HCT116 (cell line): Measurements from ENCODE around the gene OVCH2. TPM values are rescaled to one million over a fixed set of nuclear protein-coding genes. Genes with fewer than 3 reads are reported as not detected.

ENCODE experiments used
- ATAC-seq: fragments of 200-7000 bp; cut with Tn5 transposase; 2 replicates; pipeline ENCODE4 v1.9.1; 2020; ENCODE audit warnings: mild to moderate bottlenecking, moderate library complexity
- BruUV-seq: library from RNA; stranded (reverse); fragments of 400-500 nt; replicated peaks from 2 replicates; lab custom pipeline; 2021; lab: Mats Ljungman, UMichigan
- CTCF ChIA-PET: fragments of 300-600 bp; sonication (Branson Sonifier 250); formaldehyde crosslinking; loops from one replicate; lab custom pipeline; 2021; ENCODE audit warnings: antibody characterized with exemption; lab: Charles Lee
- POLR2A ChIA-PET: fragments of 300-600, 350-600 bp; sonication (Branson Sonifier 250); formaldehyde crosslinking; loops from one replicate; lab custom pipeline; 2021; ENCODE audit warnings: antibody characterized with exemption; lab: Charles Lee
- RAD21 ChIA-PET, 2 experiments: fragments of 300-600 bp; sonication (Branson Sonifier 250); formaldehyde crosslinking; loops; one replicate each; lab custom pipeline; 2023; ENCODE audit warnings: low total read pairs in 2 of 2; ENCODE audit not compliant: uncharacterized antibody in 2 of 2, unreplicated experiment in 2 of 2, low non-redundant PET in 1 of 2; lab: Charles Lee
- DNase-seq: peaks from one replicate; pipeline ENCODE4 v3.0.0-alpha.2; 2010; ENCODE audit warnings: low read depth, low spot score
- H2AFZ ChIP-seq: fragments of 200-600 bp; shearing (Covaris generic), sonication (generic); 2 replicates; pipeline ENCODE4 v1.6.1; 2017; ENCODE audit warnings: low read depth, mixed run types, mixed read lengths, antibody characterized with exemption, low read length; ENCODE audit not compliant: poor library complexity, severe bottlenecking
- H3K27ac ChIP-seq: 2 replicates; pipeline ENCODE4 v1.5.1; 2012; ENCODE audit warnings: low read depth, low read length
- H3K27me3 ChIP-seq: fragments of 200-600 bp; sonication (generic); 2 replicates; pipeline ENCODE4 v1.6.1; 2016; ENCODE audit warnings: mixed run types, low read length, mixed read lengths; ENCODE audit not compliant: insufficient read depth
- H3K36me3 ChIP-seq, 2 experiments: fragments of 200-500 bp in 1 of 2; fragments of 200-600 bp in 1 of 2; sonication (Bioruptor generic) in 1 of 2; sonication (generic) in 1 of 2; 2 replicates each; pipeline versions ENCODE4 v1.5.1 to v1.6.1; 2014 to 2016; ENCODE audit warnings: low read length in 2 of 2, inconsistent platforms in 1 of 2, mixed read lengths in 1 of 2, mixed run types in 1 of 2; ENCODE audit not compliant: insufficient read depth in 2 of 2, control insufficient read depth in 1 of 2
- H3K4me1 ChIP-seq, 2 experiments: fragments of 200-600 bp in 1 of 2; sonication (generic) in 1 of 2; 2 replicates each; pipeline versions ENCODE4 v1.5.1 to v1.6.1; 2012 to 2017; ENCODE audit warnings: low read length in 2 of 2, inconsistent platforms in 1 of 2, mild to moderate bottlenecking in 1 of 2, mixed read lengths in 1 of 2, mixed run types in 1 of 2, moderate library complexity in 1 of 2; ENCODE audit not compliant: insufficient read depth in 2 of 2, control insufficient read depth in 1 of 2
- H3K4me2 ChIP-seq: fragments of 200-600 bp; sonication (generic); 2 replicates; pipeline ENCODE4 v1.6.1; 2017; ENCODE audit warnings: mixed run types, low read length, mixed read lengths
- H3K4me3 ChIP-seq, 2 experiments: fragments of 200-600 bp in 1 of 2; sonication (generic) in 1 of 2; replicated peaks in 1 of 2; 2 replicates each; pipeline ENCODE4 v1.5.1; 2011 to 2016; ENCODE audit warnings: low read length in 2 of 2, control low read depth in 1 of 2, low read depth in 1 of 2, mild to moderate bottlenecking in 1 of 2, mixed read lengths in 1 of 2, mixed run types in 1 of 2
- H3K79me2 ChIP-seq: fragments of 200-600 bp; sonication (generic); 2 replicates; pipeline ENCODE4 v1.6.1; 2017; ENCODE audit warnings: mild to moderate bottlenecking, mixed run types, low read length, moderate library complexity, mixed read lengths; ENCODE audit not compliant: insufficient read depth
- H3K9ac ChIP-seq: fragments of 200-600 bp; sonication (generic); 2 replicates; pipeline ENCODE4 v1.6.1; 2016; ENCODE audit warnings: low read length, mixed read lengths
- H3K9me2 ChIP-seq: fragments of 200-600 bp; sonication (generic), shearing (Covaris generic); 2 replicates; pipeline ENCODE4 v1.6.1; 2017; ENCODE audit warnings: mixed run types, mild to moderate bottlenecking, moderate library complexity; ENCODE audit not compliant: insufficient read depth
- H3K9me3 ChIP-seq, 2 experiments: fragments of 200-500 bp in 1 of 2; fragments of 200-600 bp in 1 of 2; sonication (Bioruptor generic) in 1 of 2; sonication (generic) in 1 of 2; 2 replicates each; pipeline ENCODE4 v1.6.1; 2014 to 2017; ENCODE audit warnings: low read length in 2 of 2, mixed read lengths in 2 of 2, inconsistent platforms in 1 of 2, low read depth in 1 of 2, mild to moderate bottlenecking in 1 of 2, mixed run types in 1 of 2, moderate library complexity in 1 of 2; ENCODE audit not compliant: control insufficient read depth in 1 of 2, insufficient read depth in 1 of 2
- H4K20me1 ChIP-seq: fragments of 200-600 bp; sonication (generic), shearing (Covaris generic); 2 replicates; pipeline ENCODE4 v1.6.1; 2017; ENCODE audit warnings: mixed run types, mild to moderate bottlenecking, moderate library complexity; ENCODE audit not compliant: insufficient read depth
- ATF3 ChIP-seq: IDR thresholded peaks from 2 replicates; pipeline ENCODE4 v1.6.1; 2012
- CEBPB ChIP-seq: IDR thresholded peaks from 2 replicates; pipeline ENCODE4 v1.6.1; 2012; ENCODE audit warnings: low read depth
- EGR1 ChIP-seq: IDR thresholded peaks from 2 replicates; pipeline ENCODE4 v1.6.1; 2012; ENCODE audit warnings: low read depth
- ELF1 ChIP-seq: IDR thresholded peaks from 2 replicates; pipeline ENCODE4 v1.6.1; 2012; ENCODE audit warnings: low read depth, borderline replicate concordance
- EZH2 ChIP-seq: fragments of 200-600 bp; sonication (generic); IDR thresholded peaks from 2 replicates; pipeline ENCODE4 v1.6.1; 2017; ENCODE audit warnings: antibody characterized with exemption, mixed run types
- FOSL1 ChIP-seq: IDR thresholded peaks from 2 replicates; pipeline ENCODE4 v1.6.1; 2012; ENCODE audit warnings: low read depth
- POLR2AphosphoS5 ChIP-seq: IDR thresholded peaks from 2 replicates; pipeline ENCODE4 v1.6.1; 2011; ENCODE audit warnings: mild to moderate bottlenecking, low read depth, low read length, moderate library complexity
- RAD21 ChIP-seq: IDR thresholded peaks from 2 replicates; pipeline ENCODE4 v1.6.1; 2012; ENCODE audit warnings: low read depth, mild to moderate bottlenecking
- SRF ChIP-seq: IDR thresholded peaks from 2 replicates; pipeline ENCODE4 v1.6.1; 2012; ENCODE audit warnings: low read depth
- TCF7L2 ChIP-seq: IDR thresholded peaks from 2 replicates; pipeline ENCODE4 v1.7.0; 2011; ENCODE audit warnings: borderline replicate concordance, inconsistent platforms; ENCODE audit not compliant: insufficient read depth, insufficient read length; ENCODE audit errors: extremely low read depth
- YY1 ChIP-seq: IDR thresholded peaks from 2 replicates; pipeline ENCODE4 v1.6.1; 2011; ENCODE audit warnings: low read length, low read depth, moderate library complexity, mild to moderate bottlenecking; ENCODE audit not compliant: insufficient replicate concordance; ENCODE audit errors: extremely low read depth
- ZFX ChIP-seq: fragments of 450-650 bp; IDR thresholded peaks from 2 replicates; pipeline ENCODE4 v1.6.1; 2017
- intact Hi-C: fragments of 100-400 bp; cut with micrococcal nuclease; formaldehyde crosslinking; loops from 2 replicates; pipeline ENCODE4 v1.10.0; 2022
- total RNA-seq: library from RNA; stranded (reverse); gene quantifications from one replicate; pipeline ENCODE4 v1.2.1, GENCODE V29; 2021; ENCODE audit not compliant: unreplicated experiment
- TF ChIP-seq, protein P1 (sequence below), 3 experiments: fragments of 200-600 bp in 1 of 3; sonication (generic) in 1 of 3; IDR thresholded peaks in 2 of 3; conservative IDR thresholded peaks in 1 of 3; 2 replicates each; pipeline ENCODE4 v1.5.1; 2012 to 2017; ENCODE audit warnings: low read depth in 2 of 3, low read length in 2 of 3, antibody characterized with exemption in 1 of 3, borderline replicate concordance in 1 of 3, control low read depth in 1 of 3, mild to moderate bottlenecking in 1 of 3, mixed read lengths in 1 of 3, mixed run types in 1 of 3, moderate library complexity in 1 of 3; ENCODE audit not compliant: insufficient read depth in 1 of 3
- TF ChIP-seq, protein P2 (sequence below): IDR thresholded peaks from 2 replicates; pipeline ENCODE4 v1.6.1; 2012; ENCODE audit warnings: low read depth

OVCH2 gene
- total RNA-seq, 1 experiment from 2014 or later, result not detected

- CTCF ChIA-PET, result interaction anchor here (0.6 to 1.0 kb wide), 2 partner anchors 17 to 76 kb away, joined by 3 read pairs; no protein-coding TSS in a partner anchor
- no TSS peak for BruUV-seq
Observed at GRCh38 chr11:7648264-7648663, 58.0 kb downstream of the OVCH2 start.

GRCh38 chr11:7646866-7647265, 59.4 kb downstream of the OVCH2 start:
- RAD21 ChIA-PET, result no interaction called here
- DNase-seq (no peak), ATAC-seq (no peak)
- Histone ChIP-seq H3K4me3 (no peak overlapping the region), H3K4me2 (no peak overlapping the region), H3K4me1 (no peaks in the 10 kb centered on the region), H3K79me2 (no peaks in the 10 kb centered on the region), H3K9ac (no peak overlapping the region), H3K9me2 (no peaks in the 10 kb centered on the region), H2AFZ (no peak overlapping the region), H3K9me3 (no peaks in the 10 kb centered on the region), H3K27me3 (no peaks in the 10 kb centered on the region), H4K20me1 (no peaks in the 10 kb centered on the region), H3K27ac (no peak overlapping the region), H3K36me3 (no peaks in the 10 kb centered on the region)
- POLR2A ChIA-PET, result no interaction called here
- intact Hi-C loops, result no loop called here
- no TSS peak for BruUV-seq
- CTCF ChIA-PET, result interaction anchor here (1.1 kb wide), 1 partner anchor 19 kb away, joined by 4 read pairs; no protein-coding TSS in a partner anchor
- TF ChIP-seq CEBPB (no peak), POLR2AphosphoS5 (no peak), ATF3 (no peak), YY1 (no peak), FOSL1 (no peak), EZH2 (no peak), RAD21 (no peak), ELF1 (no peak), SRF (no peak), EGR1 (no peak)
- TF ChIP-seq, protein P1, sequence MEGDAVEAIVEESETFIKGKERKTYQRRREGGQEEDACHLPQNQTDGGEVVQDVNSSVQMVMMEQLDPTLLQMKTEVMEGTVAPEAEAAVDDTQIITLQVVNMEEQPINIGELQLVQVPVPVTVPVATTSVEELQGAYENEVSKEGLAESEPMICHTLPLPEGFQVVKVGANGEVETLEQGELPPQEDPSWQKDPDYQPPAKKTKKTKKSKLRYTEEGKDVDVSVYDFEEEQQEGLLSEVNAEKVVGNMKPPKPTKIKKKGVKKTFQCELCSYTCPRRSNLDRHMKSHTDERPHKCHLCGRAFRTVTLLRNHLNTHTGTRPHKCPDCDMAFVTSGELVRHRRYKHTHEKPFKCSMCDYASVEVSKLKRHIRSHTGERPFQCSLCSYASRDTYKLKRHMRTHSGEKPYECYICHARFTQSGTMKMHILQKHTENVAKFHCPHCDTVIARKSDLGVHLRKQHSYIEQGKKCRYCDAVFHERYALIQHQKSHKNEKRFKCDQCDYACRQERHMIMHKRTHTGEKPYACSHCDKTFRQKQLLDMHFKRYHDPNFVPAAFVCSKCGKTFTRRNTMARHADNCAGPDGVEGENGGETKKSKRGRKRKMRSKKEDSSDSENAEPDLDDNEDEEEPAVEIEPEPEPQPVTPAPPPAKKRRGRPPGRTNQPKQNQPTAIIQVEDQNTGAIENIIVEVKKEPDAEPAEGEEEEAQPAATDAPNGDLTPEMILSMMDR (IDR thresholded peaks at IDR 0.05 in 2 of 3, conservative IDR thresholded peaks at IDR 0.05 in 1 of 3; ENCODE audit: borderline replicate concordance in 1 of 3, insufficient read depth in 1 of 3, low read depth in 2 of 3, low read length in 2 of 3), result no peak
- TF ChIP-seq, protein P2, sequence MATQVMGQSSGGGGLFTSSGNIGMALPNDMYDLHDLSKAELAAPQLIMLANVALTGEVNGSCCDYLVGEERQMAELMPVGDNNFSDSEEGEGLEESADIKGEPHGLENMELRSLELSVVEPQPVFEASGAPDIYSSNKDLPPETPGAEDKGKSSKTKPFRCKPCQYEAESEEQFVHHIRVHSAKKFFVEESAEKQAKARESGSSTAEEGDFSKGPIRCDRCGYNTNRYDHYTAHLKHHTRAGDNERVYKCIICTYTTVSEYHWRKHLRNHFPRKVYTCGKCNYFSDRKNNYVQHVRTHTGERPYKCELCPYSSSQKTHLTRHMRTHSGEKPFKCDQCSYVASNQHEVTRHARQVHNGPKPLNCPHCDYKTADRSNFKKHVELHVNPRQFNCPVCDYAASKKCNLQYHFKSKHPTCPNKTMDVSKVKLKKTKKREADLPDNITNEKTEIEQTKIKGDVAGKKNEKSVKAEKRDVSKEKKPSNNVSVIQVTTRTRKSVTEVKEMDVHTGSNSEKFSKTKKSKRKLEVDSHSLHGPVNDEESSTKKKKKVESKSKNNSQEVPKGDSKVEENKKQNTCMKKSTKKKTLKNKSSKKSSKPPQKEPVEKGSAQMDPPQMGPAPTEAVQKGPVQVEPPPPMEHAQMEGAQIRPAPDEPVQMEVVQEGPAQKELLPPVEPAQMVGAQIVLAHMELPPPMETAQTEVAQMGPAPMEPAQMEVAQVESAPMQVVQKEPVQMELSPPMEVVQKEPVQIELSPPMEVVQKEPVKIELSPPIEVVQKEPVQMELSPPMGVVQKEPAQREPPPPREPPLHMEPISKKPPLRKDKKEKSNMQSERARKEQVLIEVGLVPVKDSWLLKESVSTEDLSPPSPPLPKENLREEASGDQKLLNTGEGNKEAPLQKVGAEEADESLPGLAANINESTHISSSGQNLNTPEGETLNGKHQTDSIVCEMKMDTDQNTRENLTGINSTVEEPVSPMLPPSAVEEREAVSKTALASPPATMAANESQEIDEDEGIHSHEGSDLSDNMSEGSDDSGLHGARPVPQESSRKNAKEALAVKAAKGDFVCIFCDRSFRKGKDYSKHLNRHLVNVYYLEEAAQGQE, result no peak

More at GRCh38 chr11:7648264-7648663, 58.0 kb downstream of the OVCH2 start:
- intact Hi-C loops, result no loop called here
- H3K36me3 ChIP-seq, result no peaks in the 10 kb centered on the region
- H3K79me2 ChIP-seq, result no peaks in the 10 kb centered on the region
- H3K9me3 ChIP-seq, result no peaks in the 10 kb centered on the region
- no peak overlapping the region for H3K9ac ChIP-seq
- TF ChIP-seq ZFX, result no peak
- no peak for TF ChIP-seq TCF7L2
- TF ChIP-seq ATF3, result no peak
- TF ChIP-seq ELF1, result no peak
- no peak for TF ChIP-seq RAD21
- TF ChIP-seq POLR2AphosphoS5, result no peak
- TF ChIP-seq, all 23 proteins: peak for 0
- Histone ChIP-seq H3K4me2 (no peak overlapping the region), H3K4me3 (no peak overlapping the region), H4K20me1 (no peaks in the 10 kb centered on the region), H3K4me1 (no peaks in the 10 kb centered on the region), H3K27ac (no peak overlapping the region), H3K9me2 (no peaks in the 10 kb centered on the region), H2AFZ (no peak overlapping the region), H3K27me3 (no peaks in the 10 kb centered on the region)
- no peak for DNase-seq
- ChIA-PET RAD21 (no interaction called here), POLR2A (no interaction called here)
- no peak for ATAC-seq
